Pancreas (tissue), 10 donors: ENCODE results near the gene FGF6. TPM values are rescaled to one million over a fixed set of nuclear protein-coding genes. Genes with fewer than 3 reads are reported as not detected.

Source experiments
- ATAC-seq, 4 donors: fragments of 200-7000 bp; cut with Tn5 transposase; one replicate each; pipeline versions ENCODE4 v1.8.0 to v1.9.1; 2020; ENCODE audit warnings: mild to moderate bottlenecking in 4 of 4, moderate library complexity in 4 of 4
- DNase-seq, 6 donors: peaks; one replicate each; pipeline ENCODE4 v3.0.0-alpha.2; 2020
- FAIRE-seq: peaks from 2 replicates; lab custom pipeline; 2012; peaks lifted over from hg19 to GRCh38; lab: Jason Lieb, UNC
- H3K27ac ChIP-seq, 4 donors: fragments of 200-600 bp; sonication (generic); 1 replicate in 3 of 4; 2 replicates in 1 of 4; pipeline versions ENCODE4 v1.5.0 to v1.8.0; 2020
- H3K27me3 ChIP-seq, 4 donors: fragments of 200-600 bp; one replicate each; pipeline ENCODE4 v1.8.0; 2021
- H3K36me3 ChIP-seq, 3 donors: fragments of 200-600 bp; sonication (generic) in 1 of 3; one replicate each; pipeline versions ENCODE4 v1.5.0 to v1.8.0; 2020 to 2021
- H3K4me1 ChIP-seq, 3 donors: fragments of 200-600 bp; one replicate each; pipeline ENCODE4 v1.8.0; 2021
- H3K4me3 ChIP-seq, 4 donors: fragments of 200-600 bp; sonication (generic) in 2 of 4; one replicate each; pipeline versions ENCODE4 v1.5.0 to v1.8.0; 2020 to 2021
- H3K9me3 ChIP-seq, 4 donors: fragments of 200-600 bp; one replicate each; pipeline ENCODE4 v1.8.0; 2021
- CTCF ChIP-seq, 4 donors: fragments of 200-600 bp; sonication (generic) in 3 of 4; IDR thresholded peaks; one replicate each; pipeline versions ENCODE4 v1.5.0 to v1.8.0; 2021; ENCODE audit warnings: antibody characterized with exemption in 4 of 4
- WGBS, 2 donors: extraction: QIAGEN DNeasy Blood & Tissue Kit; methylation state at CpG; one replicate each; pipeline ENCODE4 v1.1.7; 2013; 5-methylcytosine and 5-hydroxymethylcytosine counted together
- intact Hi-C, 3 donors: fragments of 100-400 bp; cut with DNase I; formaldehyde crosslinking; loops; one replicate each; pipeline versions ENCODE4 v1.11.1 to v1.14.2; 2022
- polyA plus RNA-seq, 2 donors: library from polyadenylated mRNA; stranded (reverse); fragments of 200-250 nt; gene quantifications; one replicate each; pipeline ENCODE4 v1.2.3, GENCODE V29; 2013
- total RNA-seq, 6 donors: library from RNA; stranded (reverse); fragmentation: NEBNext Ultra II Directional in 4 of 6; extraction: Animal tissue kit (Norgen Biotek cat#: 25700) in 4 of 6; gene quantifications; one replicate each; pipeline versions ENCODE4 v1.2.1 to v1.2.4, GENCODE V29; 2021 to 2023
- donor health status: healthy with polysubstance abuse.
- donor health status: DM: no; HTN: no; CAD: no; lungs with moderate emphysema.
- donor health status: DM: no; HTN: no; CAD: no.
- donor health status: control.
- donor health status: control.
- donor health status: Bipolar disorder and iron deficiency.
- donor health status: DM: yes; HTN: yes; CAD: no.
- donor health status: DM: no; HTN: no; CAD: no.
- donor health status: DM: no; HTN: no; CAD: no.
- donor health status: DM: yes; HTN: yes; CAD: no.

The FGF6 gene
- total RNA-seq (not detected), polyA plus RNA-seq (not detected)

GRCh38 chr12:4445156-4446101 lies at the start of gene FGF6:
FGF6 (minus strand) TSS chr12:4445815; CDS start chr12:4445570, 245 bp downstream.
- FAIRE-seq (no peak), ATAC-seq (no peak), DNase-seq (no peak)
- no peaks in the 10 kb centered on the region for H3K36me3 ChIP-seq
- intact Hi-C loops, result no loop called here
- no peak within 1 kb of the TSS for H3K27ac ChIP-seq
- H3K4me1 ChIP-seq, result no peaks in the 10 kb centered on the region
- no peaks in the 10 kb centered on the region for H3K9me3 ChIP-seq
- no peak for TF ChIP-seq CTCF (IDR thresholded peaks at IDR 0.05)
- 71 to 78% methylated on average over 42 of the region's 42 CpGs for WGBS, 2 donors
- H3K4me3 ChIP-seq, result no peak within 1 kb of the TSS
- H3K27me3 ChIP-seq, result no peaks in the 10 kb centered on the region

- intact Hi-C loops, result no loop called here
- Histone ChIP-seq H3K4me3 (no peak overlapping the region), H3K36me3 (peaks cover 0 to 7% (median 0%) of the 10 kb centered on the region in 3 donors), H3K9me3 (no peaks in the 10 kb centered on the region), H3K27me3 (no peaks in the 10 kb centered on the region), H3K27ac (no peak overlapping the region), H3K4me1 (no peaks in the 10 kb centered on the region)
- 59 to 60% methylated on average over 1 of the region's 1 CpG for WGBS, 2 donors
- DNase-seq (no peak), FAIRE-seq (no peak), ATAC-seq (peak in 2 of 4 donors; percentile 48 to 53)
- TF ChIP-seq CTCF (IDR thresholded peaks at IDR 0.05), result no peak
Observed at GRCh38 chr12:4490973-4491372, 45.4 kb upstream of the FGF6 start.

GRCh38 chr12:4489556-4489955 lies 43.9 kb upstream of the FGF6 start:
- Histone ChIP-seq H3K9me3 (no peaks in the 10 kb centered on the region), H3K4me1 (no peaks in the 10 kb centered on the region), H3K36me3 (no peaks in the 10 kb centered on the region), H3K27me3 (no peaks in the 10 kb centered on the region), H3K4me3 (no peak overlapping the region), H3K27ac (no peak overlapping the region)
- no peak for TF ChIP-seq CTCF (IDR thresholded peaks at IDR 0.05)
- intact Hi-C loops, result no loop called here
- FAIRE-seq (no peak), ATAC-seq (no peak), DNase-seq (no peak)
- 95 to 96% methylated on average over 2 of the region's 2 CpGs for WGBS, 2 donors

- WGBS, 2 donors, result 85 to 90% methylated on average over 2 of the region's 2 CpGs
- no peaks in the 10 kb centered on the region for H3K36me3 ChIP-seq
- DNase-seq (no peak), FAIRE-seq (no peak), ATAC-seq (no peak)
- H3K9me3 ChIP-seq, result no peaks in the 10 kb centered on the region
- H3K4me3 ChIP-seq, result no peak overlapping the region
- no peak for TF ChIP-seq CTCF (IDR thresholded peaks at IDR 0.05)
- H3K27me3 ChIP-seq, result no peaks in the 10 kb centered on the region
- no peak overlapping the region for H3K27ac ChIP-seq
- H3K4me1 ChIP-seq, result no peaks in the 10 kb centered on the region
- intact Hi-C loops, result no loop called here
Observed at GRCh38 chr12:4486980-4487379, 41.4 kb upstream of the FGF6 start.
